Measurements from ENCODE around the gene ERLEC1.
"Not testable (repeated sequence)": the region's sequence is repeated elsewhere in the genome, so short reads cannot be mapped to it uniquely, and the experiment has no call there.

The ERLEC1 gene

GRCh38 chr2:53782676-53783075 lies 4.2 kb upstream of the ERLEC1 start:
- no peak for DNase-seq (ENCODE audit: low spot score)

DNA sequence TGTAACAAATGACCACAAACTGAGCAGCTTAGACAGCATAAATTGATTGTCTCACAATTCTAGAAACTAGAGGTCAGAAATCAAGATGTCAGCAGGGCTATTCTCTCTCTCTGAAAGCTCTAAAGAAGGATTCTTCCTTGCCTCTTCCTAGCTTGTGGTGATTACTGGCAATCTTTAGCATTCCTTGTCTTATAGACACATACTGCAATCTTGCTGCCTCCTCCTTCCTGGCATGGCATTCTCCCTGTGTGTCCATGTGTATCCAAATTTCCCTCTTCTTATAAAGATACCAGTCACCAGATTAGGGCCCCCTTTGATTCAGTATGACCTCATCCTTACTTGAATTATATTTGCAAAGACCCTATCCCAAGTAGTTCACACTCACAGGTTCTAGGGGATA lies 2.4 kb upstream of the ERLEC1 start:
- DNase-seq (ENCODE audit: low spot score), result no peak

- DNase-seq (ENCODE audit: low spot score), result no peak
These were observed 1.5 kb upstream of the ERLEC1 start for GRCh38 chr2:53785366-53785765.

DNA sequence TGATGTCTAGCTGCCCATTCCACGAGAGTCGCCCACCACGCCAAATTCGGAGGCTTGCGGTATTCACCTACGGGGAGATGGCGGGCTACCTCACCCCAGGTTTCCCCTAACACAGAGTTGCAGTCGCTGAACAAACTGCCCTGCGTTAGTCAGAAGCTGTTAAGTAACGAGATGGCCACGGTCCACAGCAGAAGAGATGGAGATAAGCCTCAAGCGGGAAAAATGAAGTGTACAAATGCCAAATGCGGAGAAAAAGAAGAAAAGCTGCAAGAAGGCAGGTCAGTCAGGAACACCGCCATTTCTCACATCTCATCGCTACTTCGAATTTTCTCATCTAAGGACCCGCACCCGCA lies 516 bp upstream of the ERLEC1 start:
- peak; percentile 40 for DNase-seq (ENCODE audit: low spot score)

- DNase-seq (ENCODE audit: low spot score), result peak; percentile 16
These were observed 908 bp downstream of the ERLEC1 start for GRCh38 chr2:53787614-53788289.

DNA sequence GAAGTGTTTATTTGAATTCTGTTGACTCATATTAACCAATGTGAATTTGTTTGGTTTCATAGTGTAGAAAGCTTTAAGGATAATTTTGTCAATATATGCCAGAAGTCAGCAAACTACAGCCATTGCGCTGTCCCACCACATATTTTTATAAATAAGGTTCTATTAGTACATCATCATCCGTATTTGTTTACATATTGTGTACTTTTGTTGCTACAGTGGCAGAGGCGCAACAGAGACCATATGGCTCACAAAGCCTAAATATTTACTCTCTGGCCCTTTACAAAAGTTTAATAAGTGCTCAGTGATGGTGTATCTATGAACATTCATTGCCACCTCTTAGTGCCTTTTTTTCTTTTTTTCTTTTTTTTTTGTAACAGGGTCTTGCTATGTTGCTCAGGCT lies 6.4 kb downstream of the ERLEC1 start:
- no peak for DNase-seq (ENCODE audit: low spot score)

DNA sequence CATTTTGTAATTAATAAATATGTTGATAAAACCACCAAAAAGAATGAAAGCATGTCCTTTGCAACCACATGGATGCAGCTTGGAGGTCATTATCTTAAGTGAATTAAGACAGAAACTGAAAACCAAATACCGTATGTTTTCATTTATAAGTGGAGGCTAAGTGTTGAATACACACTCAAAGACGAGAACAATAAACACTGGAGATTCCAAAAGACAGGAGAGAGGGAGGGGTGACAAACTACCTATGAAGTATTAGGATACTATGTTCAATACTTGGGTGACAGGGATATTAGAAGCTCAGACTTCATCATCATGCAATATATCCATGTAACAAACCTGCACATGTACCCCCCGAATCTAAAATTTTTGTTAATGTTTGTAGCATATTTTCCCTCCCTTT lies 7.0 kb downstream of the ERLEC1 start:
- no peak for DNase-seq (ENCODE audit: low spot score)

DNA sequence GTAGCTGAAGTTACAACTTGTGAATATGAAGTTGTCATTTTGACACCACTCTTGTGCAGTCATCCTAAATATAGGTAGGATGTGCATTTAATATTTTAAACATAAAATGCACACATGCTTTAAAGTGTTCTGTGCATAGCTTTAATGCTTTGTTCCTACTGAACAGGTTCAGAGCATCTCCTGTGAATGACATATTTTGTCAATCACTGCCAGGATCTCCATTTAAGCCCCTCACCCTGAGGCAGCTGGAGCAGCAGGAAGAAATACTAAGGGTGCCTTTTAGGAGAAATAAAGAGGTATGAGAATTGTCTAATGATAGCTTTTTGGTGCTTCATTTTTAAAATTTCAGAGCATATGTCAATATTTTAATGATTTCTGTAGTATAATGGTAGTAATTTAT lies 14.7 kb downstream of the ERLEC1 start:
- no peak for DNase-seq (ENCODE audit: low spot score)

- DNase-seq (ENCODE audit: low spot score), result no peak
These were observed 15.8 kb downstream of the ERLEC1 start for GRCh38 chr2:53802617-53803151.

DNA sequence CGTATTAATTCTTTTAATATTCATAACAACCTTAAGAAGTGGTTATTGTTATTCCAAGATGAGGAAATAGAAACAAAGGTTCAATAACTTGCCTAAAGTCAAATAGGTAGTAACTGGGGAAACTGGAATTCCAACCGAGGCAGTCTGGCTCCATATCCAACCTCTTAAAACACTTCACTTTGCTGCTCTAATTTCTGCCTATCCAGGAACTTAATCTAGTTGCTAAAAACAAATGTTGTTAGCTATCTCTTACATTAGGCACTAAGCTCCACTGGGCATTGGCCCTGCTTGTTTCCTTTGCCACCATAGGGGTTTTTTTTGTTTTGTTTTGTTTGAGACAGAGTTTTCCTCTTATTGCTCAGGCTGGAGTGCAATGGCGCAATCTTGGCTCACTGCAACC lies 24.8 kb downstream of the ERLEC1 start:
- no peak for DNase-seq (ENCODE audit: low spot score)

- DNase-seq (ENCODE audit: low spot score), result no peak
These were observed 26.3 kb downstream of the ERLEC1 start for GRCh38 chr2:53813151-53813550.

DNA sequence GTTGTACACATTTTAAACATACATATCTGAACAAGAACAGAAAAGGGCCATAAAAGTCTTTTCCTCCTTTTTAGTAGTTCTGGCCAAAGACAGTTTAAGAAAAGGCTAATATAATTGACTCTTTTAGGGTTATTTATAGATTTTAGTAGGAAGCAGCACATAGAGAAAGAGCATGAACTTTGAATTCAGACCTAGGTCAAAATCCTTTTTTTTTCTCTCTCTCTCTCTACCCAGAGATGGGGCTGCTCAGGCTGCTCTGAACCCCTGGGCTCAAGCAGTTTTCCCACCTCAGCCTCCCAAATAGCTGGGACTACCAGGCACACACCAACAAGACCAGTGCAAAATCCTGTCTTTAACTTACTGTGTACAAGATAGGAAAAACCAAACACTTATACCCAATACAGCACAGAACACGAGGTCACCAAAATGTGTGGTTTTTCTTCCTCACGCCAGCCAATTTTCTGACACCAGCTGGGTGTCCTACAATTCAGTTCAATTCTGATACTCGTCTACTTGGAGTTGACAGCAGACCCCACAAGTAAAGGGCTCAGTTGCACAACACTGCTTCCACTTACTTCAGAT lies 32.1 kb downstream of the ERLEC1 start:
- no peak for DNase-seq (ENCODE audit: low spot score)

DNA sequence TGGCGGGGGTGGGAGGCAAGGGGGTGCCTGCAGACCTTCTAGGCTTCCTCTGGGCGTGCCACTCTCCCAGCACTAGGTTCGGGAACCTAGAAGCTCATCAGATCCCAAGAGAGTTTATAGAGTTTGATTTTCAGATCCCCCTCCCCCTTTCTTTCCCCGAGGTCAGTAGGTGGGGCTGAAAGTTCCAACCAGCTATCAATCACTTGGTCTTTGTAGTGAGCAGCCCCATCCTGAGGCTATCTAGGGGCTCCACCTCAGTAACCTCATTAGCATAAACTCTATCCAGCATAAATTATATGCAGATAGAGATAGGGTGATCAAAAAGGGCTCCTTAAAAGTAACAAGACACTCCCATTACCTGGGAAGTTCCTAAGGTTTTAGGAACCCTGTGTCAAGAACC lies 32.8 kb downstream of the ERLEC1 start:
- no peak for DNase-seq (ENCODE audit: low spot score)

DNA sequence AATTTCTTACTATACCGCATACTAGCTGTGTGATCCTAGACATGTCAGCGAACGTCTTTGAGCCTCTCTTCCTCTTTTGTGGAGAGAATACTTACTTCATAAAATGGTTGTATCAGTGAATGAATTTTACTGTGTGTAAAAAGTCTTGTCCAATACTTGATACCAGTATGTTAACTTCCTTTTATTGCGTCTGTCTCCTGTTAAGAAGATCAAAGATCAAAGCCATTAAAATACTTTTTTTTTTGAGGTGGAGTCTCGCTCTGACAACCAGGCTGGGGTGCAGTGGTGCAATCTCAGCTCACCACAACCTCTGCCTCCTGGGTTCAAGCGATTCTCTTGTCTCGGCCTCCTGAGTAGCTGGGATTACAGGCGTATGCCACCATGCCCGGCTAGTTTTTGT lies 33.2 kb downstream of the ERLEC1 start:
- DNase-seq (ENCODE audit: low spot score), result no peak

DNA sequence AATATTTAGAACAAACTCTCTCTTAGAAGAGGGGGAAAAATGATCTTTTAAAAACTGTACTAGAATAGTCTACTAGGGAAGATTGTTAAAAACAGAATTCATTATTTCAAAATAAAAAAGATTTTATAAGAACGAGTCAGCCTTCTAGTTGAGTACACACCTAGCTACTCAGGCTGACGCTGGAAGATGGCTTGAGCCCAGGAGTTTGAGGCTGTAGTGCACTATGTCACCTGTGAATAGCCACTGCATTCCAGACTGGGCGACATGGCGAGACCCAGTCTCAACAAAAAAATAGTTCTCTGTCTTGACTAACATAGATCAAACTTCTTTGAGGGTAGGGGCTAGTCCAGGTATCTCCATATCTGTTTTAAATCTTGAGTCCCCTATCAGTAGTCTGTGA lies 33.9 kb downstream of the ERLEC1 start:
- no peak for DNase-seq (ENCODE audit: low spot score)

DNA sequence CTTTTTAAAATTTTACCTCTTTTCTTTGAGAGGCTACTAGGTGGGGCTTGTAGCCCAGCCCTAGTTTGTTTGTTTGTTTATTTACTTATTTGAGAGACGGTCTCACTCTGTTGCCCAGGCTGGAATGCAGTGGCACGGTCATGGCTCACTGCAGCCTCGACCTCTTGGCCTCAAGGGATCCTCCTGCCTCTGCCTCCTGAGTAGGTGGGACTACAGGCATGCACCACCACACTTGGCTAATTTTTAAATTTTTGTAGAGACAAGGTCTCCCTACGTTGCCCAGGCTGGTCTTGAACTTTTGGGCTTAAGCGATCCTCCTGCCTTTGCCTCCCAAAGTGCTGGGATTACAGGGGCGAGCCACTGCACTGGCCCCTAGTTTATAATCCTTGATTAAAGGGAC lies 35.0 kb downstream of the ERLEC1 start:
- DNase-seq (ENCODE audit: low spot score), result no peak

DNA sequence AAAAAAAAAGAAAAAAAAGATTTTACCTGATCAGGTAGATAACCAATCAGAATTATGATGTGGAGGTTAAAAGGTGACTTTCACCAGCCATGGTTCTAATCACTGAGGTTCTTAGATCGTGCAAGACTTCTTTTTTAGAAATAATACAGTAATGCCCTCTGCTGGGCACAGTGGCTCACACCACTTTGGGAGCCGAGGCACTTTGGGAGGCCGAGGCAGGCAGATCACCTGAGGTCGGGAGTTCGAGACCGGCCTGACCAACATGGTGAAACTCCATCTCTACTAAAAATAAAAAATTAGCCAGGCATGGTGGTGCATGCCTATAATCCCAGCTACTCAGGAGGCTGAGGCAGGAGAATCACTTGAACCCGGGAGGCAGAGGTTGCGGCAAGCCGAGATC lies 36.8 kb downstream of the ERLEC1 start:
- DNase-seq (ENCODE audit: low spot score), result not testable (repeated sequence)

GRCh38 chr2:53826030-53826410 lies 39.2 kb downstream of the ERLEC1 start:
- no peak for DNase-seq (ENCODE audit: low spot score)

- DNase-seq (ENCODE audit: low spot score), result no peak
These were observed 39.9 kb downstream of the ERLEC1 start for GRCh38 chr2:53826587-53827397.

- DNase-seq (ENCODE audit: low spot score), result no peak
These were observed 40.7 kb downstream of the ERLEC1 start for GRCh38 chr2:53827398-53828175.

- no peak for DNase-seq (ENCODE audit: low spot score)
These were observed 41.5 kb downstream of the ERLEC1 start for GRCh38 chr2:53828331-53828730.

- no peak for DNase-seq (ENCODE audit: low spot score)
These were observed 42.6 kb downstream of the ERLEC1 start for GRCh38 chr2:53829273-53829979.

Data from D341Med (cell line).